ENCODE data around the gene F7.
A peak's percentile ranks its signal among the peaks of the same experiment; 100 is the strongest.
"Not testable (repeated sequence)": the region's sequence is repeated elsewhere in the genome, so short reads cannot be mapped to it uniquely, and the experiment has no call there.

Gene F7

GRCh38 chr13:113097651-113098050 lies 7.9 kb upstream of the F7 start:
- no peak for TF ChIP-seq CTCF (IDR thresholded peaks at IDR 0.05; ENCODE audit: low read depth, low read length)
- Histone ChIP-seq H3K4me3 (ENCODE audit: low read depth, low read length) (no peak overlapping the region), H3K27ac (no peak overlapping the region), H3K27me3 (ENCODE audit: insufficient read depth, low read depth, severe bottlenecking) (no peaks in the 10 kb centered on the region), H3K9me3 (ENCODE audit: severe bottlenecking) (no peaks in the 10 kb centered on the region), H3K36me3 (peaks cover 18% of the 10 kb centered on the region)
- no peak for DNase-seq

DNA sequence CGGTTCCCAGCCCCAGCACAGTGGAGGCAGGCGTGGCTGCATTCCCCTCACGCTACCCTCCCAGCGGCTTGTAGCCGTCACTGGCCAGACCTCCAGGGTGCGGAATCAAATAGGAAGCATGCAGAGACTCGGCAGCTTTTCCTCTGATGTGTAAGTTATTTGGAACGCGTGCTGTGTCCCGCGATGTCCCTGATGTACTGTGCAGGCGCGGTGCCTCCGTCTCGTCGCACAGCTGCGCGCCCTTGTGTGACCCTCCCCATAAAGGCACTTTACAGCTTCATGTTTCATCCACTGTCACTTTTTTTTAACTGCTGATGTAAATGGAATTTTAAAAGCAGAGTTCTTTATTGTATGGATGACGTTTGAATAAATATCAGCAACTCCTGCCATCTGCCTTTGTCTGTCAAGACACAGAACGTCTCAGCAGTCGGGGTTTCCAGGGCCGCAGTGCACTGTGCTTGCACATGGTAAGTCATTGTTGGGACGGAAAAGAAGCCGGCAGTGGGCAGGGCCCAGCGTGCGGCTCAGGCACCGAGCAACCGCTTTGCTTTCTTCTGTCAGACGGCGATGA lies 7.3 kb upstream of the F7 start:
- H3K27ac ChIP-seq, result no peak overlapping the region
- no peak for DNase-seq
- TF ChIP-seq CTCF (IDR thresholded peaks at IDR 0.05; ENCODE audit: low read depth, low read length), result no peak

GRCh38 chr13:113099142-113099541 lies 6.4 kb upstream of the F7 start:
- Histone ChIP-seq H3K9me3 (ENCODE audit: severe bottlenecking) (no peaks in the 10 kb centered on the region), H3K36me3 (peaks cover 18% of the 10 kb centered on the region), H3K27me3 (ENCODE audit: insufficient read depth, low read depth, severe bottlenecking) (no peaks in the 10 kb centered on the region), H3K4me3 (ENCODE audit: low read depth, low read length) (no peak overlapping the region), H3K27ac (no peak overlapping the region)
- no peak for DNase-seq
- TF ChIP-seq CTCF (IDR thresholded peaks at IDR 0.05; ENCODE audit: low read depth, low read length), result no peak

More for the DNA sequence above, 7.3 kb upstream of the F7 start:
- Histone ChIP-seq H3K27me3 (ENCODE audit: insufficient read depth, low read depth, severe bottlenecking) (no peaks in the 10 kb centered on the region), H3K4me3 (ENCODE audit: low read depth, low read length) (no peak overlapping the region), H3K9me3 (ENCODE audit: severe bottlenecking) (no peaks in the 10 kb centered on the region), H3K36me3 (peaks cover 18% of the 10 kb centered on the region)

DNA sequence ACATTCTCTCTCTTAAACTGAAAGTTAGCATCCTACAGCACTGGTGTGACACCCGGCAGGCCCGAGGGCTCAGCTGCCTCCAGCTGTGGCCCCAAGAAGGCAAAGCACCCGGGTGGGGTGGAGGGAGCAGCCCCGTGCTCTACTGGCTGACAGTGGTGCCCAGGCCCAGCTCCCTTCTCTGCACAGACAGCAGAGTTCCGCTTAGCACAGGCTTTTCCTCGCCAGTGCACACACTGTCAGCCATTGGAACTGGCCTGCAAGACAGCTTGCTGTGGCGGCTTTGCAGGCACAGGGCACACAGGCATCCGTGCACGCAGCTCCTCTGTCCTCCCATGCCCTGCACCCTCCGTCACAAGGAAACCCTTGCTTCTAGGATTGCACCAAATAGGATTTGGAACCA lies 3.3 kb upstream of the F7 start:
- peak; percentile 60 for DNase-seq
- H3K4me3 ChIP-seq (ENCODE audit: low read depth, low read length); H3K27ac ChIP-seq; H3K27me3 ChIP-seq (ENCODE audit: insufficient read depth, low read depth, severe bottlenecking); H3K9me3 ChIP-seq (ENCODE audit: severe bottlenecking): not testable (repeated sequence)
- peaks cover 14% of the 10 kb centered on the region for H3K36me3 ChIP-seq

- DNase-seq, result no peak
- Histone ChIP-seq H3K4me3 (ENCODE audit: low read depth, low read length) (no peak overlapping the region), H3K9me3 (ENCODE audit: severe bottlenecking) (no peaks in the 10 kb centered on the region), H3K27ac (no peak overlapping the region), H3K27me3 (ENCODE audit: insufficient read depth, low read depth, severe bottlenecking) (no peaks in the 10 kb centered on the region), H3K36me3 (peaks cover 14% of the 10 kb centered on the region)
- TF ChIP-seq CTCF (IDR thresholded peaks at IDR 0.05; ENCODE audit: low read depth, low read length), result no peak
These were observed 2.9 kb upstream of the F7 start for GRCh38 chr13:113102727-113103126.

DNA sequence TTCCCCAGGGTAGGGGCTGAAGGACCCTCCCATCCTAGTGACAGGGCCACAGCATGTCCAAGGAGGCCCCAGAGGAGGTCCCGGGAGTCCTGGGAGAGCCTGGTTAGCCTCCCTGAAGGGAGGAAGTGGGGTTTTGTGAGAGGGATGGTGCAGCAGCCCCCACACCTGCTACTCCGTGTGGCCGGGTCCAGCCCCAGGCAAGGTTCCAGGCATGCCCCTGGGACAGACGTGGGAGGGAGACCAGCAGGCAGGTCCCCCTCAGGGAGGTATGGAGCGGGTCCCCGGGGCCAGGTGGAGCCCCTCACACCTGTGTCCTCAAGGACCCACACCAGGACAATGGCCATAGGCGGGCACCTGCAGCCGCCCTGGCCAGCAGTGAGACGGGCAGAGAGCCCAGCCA lies 1.9 kb upstream of the F7 start:
- Histone ChIP-seq H3K27me3 (ENCODE audit: insufficient read depth, low read depth, severe bottlenecking) (no peaks in the 10 kb centered on the region), H3K36me3 (peaks cover 5% of the 10 kb centered on the region), H3K4me3 (ENCODE audit: low read depth, low read length) (no peak overlapping the region), H3K27ac (no peak overlapping the region), H3K9me3 (ENCODE audit: severe bottlenecking) (no peaks in the 10 kb centered on the region)
- no peak for TF ChIP-seq CTCF (IDR thresholded peaks at IDR 0.05; ENCODE audit: low read depth, low read length)
- no peak for DNase-seq

Measured in WERI-Rb-1 (cell line).